Measurements from ENCODE around the gene SRPRA.

The SRPRA gene

DNA sequence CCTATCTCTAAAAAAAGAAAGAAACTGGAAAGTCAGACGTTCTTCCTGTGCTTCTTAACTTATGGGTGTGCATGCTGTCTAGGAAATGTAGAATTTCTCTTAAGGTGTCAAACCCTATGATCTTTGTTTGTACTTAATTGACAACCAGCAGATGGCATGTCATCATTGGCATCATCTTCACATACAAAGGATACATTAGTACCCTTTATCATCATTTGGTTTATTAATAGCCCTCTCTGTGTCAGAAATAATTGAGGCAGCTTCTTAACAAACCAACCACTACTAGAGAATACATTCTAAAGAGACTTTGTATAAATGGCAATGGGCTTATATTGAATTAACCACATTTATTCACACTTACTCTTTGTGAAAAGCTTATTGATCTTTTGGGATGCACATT lies 13.9 kb downstream of the SRPRA start:
- TF ChIP-seq, protein P1, sequence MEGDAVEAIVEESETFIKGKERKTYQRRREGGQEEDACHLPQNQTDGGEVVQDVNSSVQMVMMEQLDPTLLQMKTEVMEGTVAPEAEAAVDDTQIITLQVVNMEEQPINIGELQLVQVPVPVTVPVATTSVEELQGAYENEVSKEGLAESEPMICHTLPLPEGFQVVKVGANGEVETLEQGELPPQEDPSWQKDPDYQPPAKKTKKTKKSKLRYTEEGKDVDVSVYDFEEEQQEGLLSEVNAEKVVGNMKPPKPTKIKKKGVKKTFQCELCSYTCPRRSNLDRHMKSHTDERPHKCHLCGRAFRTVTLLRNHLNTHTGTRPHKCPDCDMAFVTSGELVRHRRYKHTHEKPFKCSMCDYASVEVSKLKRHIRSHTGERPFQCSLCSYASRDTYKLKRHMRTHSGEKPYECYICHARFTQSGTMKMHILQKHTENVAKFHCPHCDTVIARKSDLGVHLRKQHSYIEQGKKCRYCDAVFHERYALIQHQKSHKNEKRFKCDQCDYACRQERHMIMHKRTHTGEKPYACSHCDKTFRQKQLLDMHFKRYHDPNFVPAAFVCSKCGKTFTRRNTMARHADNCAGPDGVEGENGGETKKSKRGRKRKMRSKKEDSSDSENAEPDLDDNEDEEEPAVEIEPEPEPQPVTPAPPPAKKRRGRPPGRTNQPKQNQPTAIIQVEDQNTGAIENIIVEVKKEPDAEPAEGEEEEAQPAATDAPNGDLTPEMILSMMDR (IDR thresholded peaks at IDR 0.05; ENCODE audit: low read depth, low read length) = no peak
- no peak for DNase-seq
- H3K27me3 ChIP-seq = no peaks in the 10 kb centered on the region
- H3K4me3 ChIP-seq (ENCODE audit: low read depth, low read length) = no peak overlapping the region
- no peaks in the 10 kb centered on the region for H3K4me1 ChIP-seq
- no peaks in the 10 kb centered on the region for H3K9me3 ChIP-seq
- H3K36me3 ChIP-seq = peaks cover 41% of the 10 kb centered on the region

DNA sequence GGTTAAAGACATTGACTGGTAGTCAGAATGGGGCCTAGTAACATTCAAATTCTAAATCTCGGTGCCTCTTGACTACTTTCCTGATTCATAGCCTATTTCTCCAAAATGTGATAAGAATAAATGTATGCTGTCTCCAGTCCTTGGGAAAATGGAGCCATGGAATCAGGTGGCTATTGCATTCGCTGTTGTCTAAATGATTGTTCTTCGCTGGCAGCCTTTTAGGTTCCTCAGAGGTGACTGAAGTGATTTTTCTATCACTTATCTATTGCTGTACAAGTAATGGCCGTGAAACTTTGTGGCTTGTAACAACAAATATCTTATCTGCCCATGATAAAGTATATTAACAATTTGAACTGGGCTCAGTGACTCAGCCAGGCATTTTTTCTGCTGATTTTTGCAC lies 15.4 kb downstream of the SRPRA start:
- peaks cover 42% of the 10 kb centered on the region for H3K36me3 ChIP-seq
- no peak for DNase-seq
- no peak overlapping the region for H3K4me3 ChIP-seq (ENCODE audit: low read depth, low read length)
- no peaks in the 10 kb centered on the region for H3K27me3 ChIP-seq
- no peaks in the 10 kb centered on the region for H3K9me3 ChIP-seq
- no peaks in the 10 kb centered on the region for H3K4me1 ChIP-seq
- TF ChIP-seq, protein P1 (IDR thresholded peaks at IDR 0.05; ENCODE audit: low read depth, low read length) = no peak

DNA sequence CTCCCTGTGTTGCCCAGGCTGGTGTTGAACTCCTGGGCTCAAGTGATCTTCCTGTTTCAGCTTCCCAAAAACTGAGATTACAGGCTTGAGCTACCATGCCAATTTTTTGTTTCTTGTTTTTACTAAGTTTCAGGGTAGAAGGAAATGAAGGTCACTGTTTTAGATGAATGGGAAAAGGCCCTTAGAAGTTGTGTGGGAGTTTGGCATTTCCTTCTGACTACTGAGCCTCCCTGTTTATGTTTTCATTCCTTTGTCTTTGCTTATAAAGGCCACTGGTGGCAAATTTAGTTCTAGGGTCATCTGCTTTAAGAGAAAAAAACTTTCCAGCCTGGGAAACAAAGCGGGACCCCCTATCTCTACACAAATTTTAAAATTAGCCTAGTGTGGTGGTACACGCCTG lies 22.1 kb downstream of the SRPRA start:
- H3K9me3 ChIP-seq = no peaks in the 10 kb centered on the region
- DNase-seq = no peak
- H3K4me1 ChIP-seq = no peaks in the 10 kb centered on the region
- TF ChIP-seq, protein P1 (IDR thresholded peaks at IDR 0.05; ENCODE audit: low read depth, low read length) = no peak
- H3K36me3 ChIP-seq = peaks cover 25% of the 10 kb centered on the region
- no peaks in the 10 kb centered on the region for H3K27me3 ChIP-seq
- H3K4me3 ChIP-seq (ENCODE audit: low read depth, low read length) = no peak overlapping the region

DNA sequence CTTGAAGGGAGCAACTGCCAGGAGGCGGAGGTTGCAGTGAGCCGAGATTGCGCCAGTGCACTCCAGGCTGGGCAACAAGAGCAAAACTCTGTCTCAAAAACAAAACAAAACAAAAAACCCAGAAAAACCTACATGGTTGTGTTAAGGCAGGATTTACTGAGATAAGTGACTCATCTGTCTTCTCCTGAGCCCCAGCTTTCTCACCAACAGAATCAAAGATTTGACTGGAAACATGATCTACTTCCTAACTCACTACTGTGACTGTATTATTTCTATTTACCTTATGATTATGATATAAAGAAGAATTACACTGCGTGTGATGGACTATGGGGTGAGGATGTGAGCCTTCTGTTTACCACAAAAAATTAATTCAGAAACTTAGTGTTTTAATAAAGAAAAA lies 35.3 kb downstream of the SRPRA start:
- no peaks in the 10 kb centered on the region for H3K9me3 ChIP-seq
- DNase-seq = no peak
- H3K4me3 ChIP-seq (ENCODE audit: low read depth, low read length) = no peak overlapping the region
- peaks cover 4% of the 10 kb centered on the region; the same call in 1 of the 2 replicates for H3K4me1 ChIP-seq
- peaks cover 8% of the 10 kb centered on the region for H3K36me3 ChIP-seq
- TF ChIP-seq, protein P1 (IDR thresholded peaks at IDR 0.05; ENCODE audit: low read depth, low read length) = no peak
- H3K27me3 ChIP-seq = no peaks in the 10 kb centered on the region

DNA sequence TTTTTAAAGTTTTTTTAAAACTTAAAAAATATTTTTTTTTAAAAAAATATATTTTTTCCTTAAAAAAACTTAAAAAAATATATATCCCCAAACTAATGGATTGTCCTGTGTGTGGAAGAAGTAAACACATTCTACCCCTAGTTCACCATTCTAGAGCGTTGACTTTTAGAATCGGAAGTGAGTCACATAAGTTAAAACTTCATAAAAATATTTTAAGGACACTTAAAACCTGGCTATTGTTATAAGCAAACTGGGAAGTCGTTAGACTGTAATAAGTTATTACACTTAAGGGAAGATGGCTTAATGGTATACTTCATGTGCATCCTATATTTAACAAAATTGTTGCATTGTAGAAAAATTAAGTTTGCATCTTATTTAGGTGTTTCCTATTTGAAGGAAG lies 36.0 kb downstream of the SRPRA start:
- no peaks in the 10 kb centered on the region for H3K27me3 ChIP-seq
- DNase-seq = no peak
- no peaks in the 10 kb centered on the region for H3K9me3 ChIP-seq
- TF ChIP-seq, protein P1 (IDR thresholded peaks at IDR 0.05; ENCODE audit: low read depth, low read length) = no peak
- H3K36me3 ChIP-seq = peaks cover 8% of the 10 kb centered on the region
- H3K4me3 ChIP-seq (ENCODE audit: low read depth, low read length) = no peak overlapping the region
- H3K4me1 ChIP-seq = peaks cover 4% of the 10 kb centered on the region; the same call in 1 of the 2 replicates

DNA sequence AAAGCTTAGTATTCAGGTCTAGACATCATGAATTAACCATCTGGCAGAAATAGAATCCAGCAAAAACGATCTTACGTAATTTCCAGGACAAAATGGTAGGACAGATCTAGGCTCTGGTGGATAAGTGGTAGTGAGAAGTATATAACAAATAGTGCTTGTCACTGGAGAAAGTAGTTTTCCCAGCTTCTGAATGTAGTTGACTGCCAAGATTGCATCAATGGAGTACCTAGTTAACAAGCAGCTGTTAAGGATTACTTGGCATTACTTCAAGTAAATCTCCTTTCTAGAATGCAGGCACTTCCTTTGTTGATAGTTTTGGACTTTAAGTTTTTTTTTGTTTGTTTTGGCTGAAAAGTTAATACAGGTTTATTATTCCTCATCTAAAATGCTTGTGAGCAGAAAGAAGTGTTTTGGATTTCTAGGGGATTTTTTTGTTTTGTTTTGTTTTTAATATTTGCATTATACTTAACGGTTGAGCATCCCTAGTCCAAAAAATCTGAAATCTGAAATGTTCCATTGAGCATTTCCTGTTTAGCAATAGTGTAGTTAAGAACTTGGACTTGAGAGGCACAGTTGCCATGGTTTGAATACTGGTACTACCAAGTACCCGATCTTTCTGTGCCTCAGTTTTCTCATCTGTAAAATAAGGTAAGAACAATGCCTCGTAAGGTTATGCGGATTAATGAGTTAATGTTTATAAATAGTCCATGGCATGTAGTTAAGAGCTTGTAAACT lies 36.8 kb downstream of the SRPRA start:
- Histone ChIP-seq H3K27me3 (no peaks in the 10 kb centered on the region), H3K4me1 (peaks cover 4% of the 10 kb centered on the region; the same call in 1 of the 2 replicates), H3K9me3 (no peaks in the 10 kb centered on the region), H3K4me3 (ENCODE audit: low read depth, low read length) (no peak overlapping the region), H3K36me3 (peaks cover 8% of the 10 kb centered on the region)
- DNase-seq = no peak
- TF ChIP-seq, protein P1 (IDR thresholded peaks at IDR 0.05; ENCODE audit: low read depth, low read length) = no peak

All from BE2C (cell line).